Loucy (cell line): ENCODE measurements around the gene CEACAM8.

ENCODE experiments used
- CTCF ChIP-seq: fragments of 200-600 bp; sonication (generic); conservative IDR thresholded peaks from 2 replicates; pipeline ENCODE4 v1.5.1; 2014; ENCODE audit warnings: mild to moderate bottlenecking, antibody characterized with exemption, low read length
- EZH2phosphoT487 ChIP-seq: fragments of 200-600 bp; IDR thresholded peaks from 2 replicates; pipeline ENCODE4 v1.6.1; 2018; ENCODE audit warnings: antibody characterized with exemption, mild to moderate bottlenecking, moderate library complexity, borderline replicate concordance

GRCh38 chr19:42531313-42531712 is 63.4 kb downstream of the CEACAM8 start:
- TF ChIP-seq CTCF = no peak
- no peak for TF ChIP-seq EZH2phosphoT487
